Measurements from ENCODE around the gene LIPK. TPM values are rescaled to one million over a fixed set of nuclear protein-coding genes. Genes with fewer than 3 reads are reported as not detected.
"Not testable (repeated sequence)": the region's sequence is repeated elsewhere in the genome, so short reads cannot be mapped to it uniquely, and the experiment has no call there.

Gene LIPK
- total RNA-seq, 1 donor from 2014 or later, result not detected

DNA sequence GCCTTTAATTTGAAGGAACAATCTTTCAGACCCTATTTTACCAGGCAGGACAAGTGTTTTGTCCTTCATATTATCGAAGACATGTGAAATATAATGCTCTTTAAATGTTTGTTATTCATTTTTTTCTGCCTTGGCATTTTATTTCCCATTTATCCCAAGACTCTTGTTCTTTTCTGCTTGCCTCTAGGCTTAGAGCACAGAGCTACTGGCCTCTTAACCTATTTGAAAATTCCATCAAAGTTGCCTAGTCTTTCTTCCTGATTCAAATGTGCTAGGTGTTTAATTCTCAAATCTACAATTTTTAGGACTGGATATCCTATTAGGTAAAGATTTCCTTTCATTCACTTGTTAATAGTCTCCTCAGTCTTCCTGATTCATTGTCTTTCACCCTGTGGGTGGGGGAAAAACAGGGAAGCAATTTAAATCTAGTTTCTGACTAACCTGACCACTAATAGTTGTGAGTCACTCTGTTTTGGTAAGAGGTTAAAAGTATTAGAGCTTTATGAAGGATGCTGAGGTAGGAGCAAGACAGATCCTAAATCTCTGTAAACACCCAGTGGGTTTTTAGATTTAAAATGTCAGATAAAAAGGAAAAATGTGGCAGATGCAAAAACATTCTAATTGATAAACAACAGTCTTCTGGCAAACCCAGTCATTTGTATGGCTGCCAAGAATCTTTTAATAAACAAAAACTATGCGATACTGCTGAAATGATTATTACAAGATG, 1.5 kb downstream of the LIPK start:
- intact Hi-C loops (cut with DNase I), result no loop called here

GRCh38 chr10:88709361-88709760, 3.3 kb downstream of the LIPK start:
- ATAC-seq; intact Hi-C loops (cut with DNase I); DNase-seq (ENCODE audit: missing footprints): not testable (repeated sequence)

More for the DNA sequence above, 1.5 kb downstream of the LIPK start:
- ATAC-seq (no peak), DNase-seq (ENCODE audit: missing footprints) (no peak)

DNA sequence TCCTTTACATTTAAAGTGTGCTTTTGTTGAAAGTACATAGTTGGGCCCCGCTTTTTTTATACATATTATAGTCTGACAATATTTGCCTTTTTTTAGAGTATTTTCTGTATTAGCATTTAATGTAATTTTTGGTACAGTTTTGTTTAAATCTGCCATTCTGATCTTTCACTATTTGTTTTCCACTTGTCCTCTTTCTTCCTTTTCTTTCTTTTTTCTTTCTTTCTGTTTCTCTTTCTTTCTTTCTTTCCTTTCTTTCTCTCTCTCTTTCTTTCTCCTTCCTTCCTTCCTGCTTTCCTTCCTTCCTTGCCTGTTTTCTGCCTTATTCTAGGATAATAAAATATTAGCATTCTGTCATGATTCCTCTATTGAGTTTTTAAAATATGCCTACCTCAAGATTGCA, 9.5 kb downstream of the LIPK start:
- ATAC-seq (no peak), DNase-seq (ENCODE audit: missing footprints) (no peak)
- intact Hi-C loops (cut with DNase I), result no loop called here

- ATAC-seq (no peak), DNase-seq (ENCODE audit: missing footprints) (no peak)
- intact Hi-C loops (cut with DNase I), result no loop called here
Observed at GRCh38 chr10:88721392-88721791, 15.3 kb downstream of the LIPK start.

- ATAC-seq, result no peak
- no peak for DNase-seq (ENCODE audit: missing footprints)
- intact Hi-C loops (cut with DNase I), result no loop called here
Observed at GRCh38 chr10:88725798-88726197, 19.7 kb downstream of the LIPK start.

DNA sequence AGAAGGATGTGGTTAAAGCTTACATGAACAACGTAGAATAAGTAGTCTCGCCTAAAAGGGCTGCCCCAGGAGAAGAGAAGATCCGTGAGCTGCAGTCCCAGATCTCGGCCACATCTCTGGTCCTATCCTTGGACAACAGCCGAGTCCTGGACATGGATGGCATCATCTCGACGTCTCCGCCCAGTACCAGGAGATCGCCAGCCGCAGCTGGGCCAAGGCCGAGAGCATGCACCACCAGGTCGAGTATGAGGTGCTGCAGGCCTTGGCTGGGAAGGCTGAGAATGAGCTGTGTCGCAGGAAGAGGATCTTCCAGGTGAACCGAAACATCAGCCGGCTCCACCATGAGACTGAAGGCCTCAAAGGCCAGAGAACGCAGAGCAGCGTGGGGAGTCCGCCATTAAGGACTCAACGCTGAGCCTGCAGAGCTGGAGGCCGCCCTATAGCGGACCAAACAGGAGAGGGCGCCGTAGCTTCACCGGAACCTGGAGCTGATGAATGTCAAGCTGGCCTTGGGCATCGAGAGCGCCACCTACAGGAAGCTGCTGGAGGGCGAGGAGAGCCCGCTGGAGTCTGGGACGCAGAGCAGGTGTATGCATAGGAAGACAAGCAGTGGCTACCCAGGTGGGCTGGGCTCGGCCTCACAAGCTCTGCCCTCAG, 22.2 kb downstream of the LIPK start:
- DNase-seq (ENCODE audit: missing footprints) (no peak), ATAC-seq (no peak)
- intact Hi-C loops (cut with DNase I), result no loop called here

DNA sequence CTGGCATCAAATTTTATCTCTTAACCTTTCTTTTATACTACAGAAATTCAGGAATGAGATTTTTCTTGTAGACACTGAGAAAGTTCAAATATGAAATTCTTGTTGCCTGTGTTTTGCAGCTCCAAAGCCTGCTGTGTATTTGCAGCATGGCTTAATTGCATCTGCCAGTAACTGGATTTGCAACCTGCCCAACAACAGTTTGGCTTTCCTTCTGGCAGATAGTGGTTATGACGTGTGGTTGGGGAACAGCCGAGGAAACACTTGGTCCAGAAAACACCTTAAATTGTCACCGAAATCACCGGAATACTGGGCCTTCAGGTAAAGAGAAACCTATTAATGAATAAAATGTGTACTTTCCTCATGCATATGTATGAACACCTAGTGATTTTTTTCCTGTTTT, 24.8 kb downstream of the LIPK start:
- DNase-seq (ENCODE audit: missing footprints) (no peak), ATAC-seq (no peak)
- intact Hi-C loops (cut with DNase I), result no loop called here

GRCh38 chr10:88731296-88731695, 25.2 kb downstream of the LIPK start:
- ATAC-seq, result peak; percentile 42
- intact Hi-C loops (cut with DNase I), result no loop called here
- no peak for DNase-seq (ENCODE audit: missing footprints)

- ATAC-seq, result no peak
- intact Hi-C loops (cut with DNase I), result no loop called here
Observed at GRCh38 chr10:88733215-88733614, 27.2 kb downstream of the LIPK start.

DNA sequence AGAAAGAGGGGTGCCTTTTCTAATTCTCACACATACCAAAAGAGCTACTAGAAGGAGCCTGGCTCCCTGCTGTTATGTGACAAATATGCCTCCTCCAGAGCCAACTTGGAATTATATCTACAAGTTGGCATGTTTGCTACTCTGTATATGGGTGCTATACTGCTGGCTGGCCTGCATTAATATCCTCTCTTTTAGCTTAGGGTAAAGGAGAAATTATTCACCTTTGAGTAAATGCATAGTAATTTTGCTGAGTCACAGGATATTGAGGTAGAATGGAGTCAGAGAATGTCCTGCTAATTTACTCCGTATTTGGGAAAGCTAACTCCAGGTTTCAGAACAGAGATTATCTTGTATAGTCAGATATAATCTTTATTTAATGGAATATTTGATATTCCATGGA, 29.6 kb downstream of the LIPK start:
- intact Hi-C loops (cut with DNase I), result no loop called here
- DNase-seq (ENCODE audit: missing footprints) (no peak), ATAC-seq (no peak)

More at GRCh38 chr10:88733215-88733614, 27.2 kb downstream of the LIPK start:
- DNase-seq (ENCODE audit: missing footprints), result no peak

DNA sequence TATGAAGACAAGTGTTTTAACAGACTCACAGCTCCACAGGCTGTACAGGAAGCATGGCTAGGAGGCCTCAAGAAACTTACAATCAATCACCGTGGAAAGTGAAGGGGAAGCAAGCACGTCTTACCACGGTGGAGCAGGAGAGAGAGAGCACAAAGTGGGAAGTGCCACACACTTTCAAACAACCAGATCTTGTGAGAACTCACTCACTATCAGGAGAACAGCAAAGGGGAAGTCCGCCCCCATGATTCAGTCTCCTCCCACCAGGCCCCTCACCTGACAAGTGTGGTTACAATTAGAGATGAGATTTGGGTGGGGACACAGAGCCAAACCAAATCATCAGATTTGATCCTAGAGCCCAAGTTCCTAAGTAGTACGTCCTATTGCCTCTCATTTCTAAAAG, 35.9 kb downstream of the LIPK start:
- not testable (repeated sequence) for ATAC-seq

DNA sequence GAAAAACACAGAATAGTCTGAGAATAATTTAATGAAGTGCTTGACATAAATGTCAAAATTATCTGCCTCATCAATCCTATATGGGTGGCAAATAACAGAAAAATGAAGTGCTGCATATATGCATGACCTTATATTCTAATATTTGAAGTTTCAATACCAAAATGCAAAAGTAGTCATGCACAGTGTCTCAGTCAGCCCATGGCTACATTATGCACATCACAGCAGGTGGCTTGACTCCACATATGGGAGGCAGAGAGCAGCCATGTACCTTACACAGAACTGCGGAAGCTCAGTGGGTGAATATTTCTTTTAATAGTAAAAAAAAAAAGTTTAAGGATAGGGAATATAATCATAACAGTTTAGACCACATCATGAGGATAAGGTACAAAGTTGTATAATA, 36.4 kb downstream of the LIPK start:
- intact Hi-C loops (cut with DNase I), result no loop called here
- no peak for DNase-seq (ENCODE audit: missing footprints)
- no peak for ATAC-seq

More for the DNA sequence above, 35.9 kb downstream of the LIPK start:
- intact Hi-C loops (cut with DNase I); DNase-seq (ENCODE audit: missing footprints): not testable (repeated sequence)

DNA sequence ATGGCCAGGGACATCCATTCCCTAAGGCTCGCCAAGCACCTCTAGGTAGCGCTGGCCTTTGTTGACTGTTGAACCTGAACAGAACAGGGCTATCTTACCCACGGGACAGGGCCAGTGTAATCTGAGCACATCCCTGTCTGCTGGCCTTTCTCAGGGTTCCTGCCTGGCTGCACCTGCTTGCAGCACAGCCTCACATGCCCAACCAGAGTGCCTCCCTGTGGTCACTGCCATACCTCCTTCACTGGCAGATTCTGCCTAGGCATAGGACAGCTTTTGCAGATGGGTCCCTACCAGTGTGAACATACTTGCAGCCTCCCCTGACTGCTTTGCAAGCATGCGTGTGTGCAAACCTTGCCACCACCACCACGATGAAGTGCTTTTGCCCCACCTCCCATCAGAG, 38.0 kb downstream of the LIPK start:
- intact Hi-C loops (cut with DNase I), result no loop called here
- ATAC-seq, result no peak

GRCh38 chr10:88745633-88746032, 39.6 kb downstream of the LIPK start:
- ATAC-seq, result no peak
- DNase-seq (ENCODE audit: missing footprints), result no peak

More for the DNA sequence above, 38.0 kb downstream of the LIPK start:
- no peak for DNase-seq (ENCODE audit: missing footprints)

GRCh38 chr10:88754287-88754686, 48.2 kb downstream of the LIPK start:
- no peak for DNase-seq (ENCODE audit: missing footprints)
- intact Hi-C loops (cut with DNase I), result no loop called here
- no peak for ATAC-seq

More at GRCh38 chr10:88745633-88746032, 39.6 kb downstream of the LIPK start:
- intact Hi-C loops (cut with DNase I), result no loop called here

- ATAC-seq (no peak), DNase-seq (ENCODE audit: missing footprints) (no peak)
- intact Hi-C loops (cut with DNase I), result no loop called here
Observed at GRCh38 chr10:88755753-88756152, 49.7 kb downstream of the LIPK start.

- ATAC-seq (no peak), DNase-seq (ENCODE audit: missing footprints) (no peak)
- intact Hi-C loops (cut with DNase I), result no loop called here
Observed at GRCh38 chr10:88756660-88757059, 50.6 kb downstream of the LIPK start.

- no peak for ATAC-seq
- no peak for DNase-seq (ENCODE audit: missing footprints)
- intact Hi-C loops (cut with DNase I), result no loop called here
Observed at GRCh38 chr10:88759366-88760101, 53.5 kb downstream of the LIPK start, which contains the start of gene LIPN. Gene LIPN (plus strand): TSS chr10:88760020. CDS start chr10:88761406, 1,386 bp downstream.

- intact Hi-C loops (cut with DNase I), result no loop called here
- DNase-seq (ENCODE audit: missing footprints) (no peak), ATAC-seq (no peak)
Observed at GRCh38 chr10:88762906-88763305, 56.9 kb downstream of the LIPK start.

DNA sequence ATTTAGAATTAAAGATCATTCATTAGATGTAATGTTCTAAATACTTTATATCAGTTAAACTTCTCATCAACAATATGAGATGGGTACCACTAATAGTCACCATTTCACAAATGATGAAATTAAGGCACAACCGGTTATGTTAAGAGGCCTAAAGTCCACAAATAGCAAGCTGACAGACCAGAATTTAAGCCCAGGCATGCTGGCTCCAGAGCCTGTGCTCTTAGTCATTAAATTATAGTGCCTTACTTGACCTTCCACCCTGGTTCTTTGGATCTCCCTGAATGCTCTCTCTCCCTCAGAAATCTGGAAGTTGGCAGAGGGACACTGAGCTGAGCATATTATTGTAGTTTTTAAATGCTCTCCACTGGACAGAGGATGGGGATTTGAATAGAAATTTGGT, 57.4 kb downstream of the LIPK start:
- intact Hi-C loops (cut with DNase I), result no loop called here
- DNase-seq (ENCODE audit: missing footprints), result no peak
- ATAC-seq, result no peak

Data from Right ventricle myocardium inferior (tissue), 1 donor.